Astrocyte of the spinal cord (primary cell): ENCODE measurements around the gene BTRC.
A peak's percentile ranks its signal among the peaks of the same experiment; 100 is the strongest.

Source experiments
- DNase-seq: peaks from one replicate; pipeline ENCODE4 v3.0.0; 2011; ENCODE audit warnings: low read depth, low spot score
- H3K4me3 ChIP-seq: 2 replicates; pipeline ENCODE4 v1.5.1; 2011; ENCODE audit warnings: low read depth, mild to moderate bottlenecking, low read length, moderate library complexity
- in situ Hi-C: cut with HindIII; loops from 2 replicates; pipeline ENCODE4 v1.10.0; 2017; ENCODE audit warnings: low sequenced_read_pairs
- TF ChIP-seq, protein P1 (sequence below): IDR thresholded peaks from 2 replicates; pipeline ENCODE4 v1.5.1; 2012; ENCODE audit warnings: low read depth, mild to moderate bottlenecking, low read length, inconsistent platforms

The BTRC gene

DNA sequence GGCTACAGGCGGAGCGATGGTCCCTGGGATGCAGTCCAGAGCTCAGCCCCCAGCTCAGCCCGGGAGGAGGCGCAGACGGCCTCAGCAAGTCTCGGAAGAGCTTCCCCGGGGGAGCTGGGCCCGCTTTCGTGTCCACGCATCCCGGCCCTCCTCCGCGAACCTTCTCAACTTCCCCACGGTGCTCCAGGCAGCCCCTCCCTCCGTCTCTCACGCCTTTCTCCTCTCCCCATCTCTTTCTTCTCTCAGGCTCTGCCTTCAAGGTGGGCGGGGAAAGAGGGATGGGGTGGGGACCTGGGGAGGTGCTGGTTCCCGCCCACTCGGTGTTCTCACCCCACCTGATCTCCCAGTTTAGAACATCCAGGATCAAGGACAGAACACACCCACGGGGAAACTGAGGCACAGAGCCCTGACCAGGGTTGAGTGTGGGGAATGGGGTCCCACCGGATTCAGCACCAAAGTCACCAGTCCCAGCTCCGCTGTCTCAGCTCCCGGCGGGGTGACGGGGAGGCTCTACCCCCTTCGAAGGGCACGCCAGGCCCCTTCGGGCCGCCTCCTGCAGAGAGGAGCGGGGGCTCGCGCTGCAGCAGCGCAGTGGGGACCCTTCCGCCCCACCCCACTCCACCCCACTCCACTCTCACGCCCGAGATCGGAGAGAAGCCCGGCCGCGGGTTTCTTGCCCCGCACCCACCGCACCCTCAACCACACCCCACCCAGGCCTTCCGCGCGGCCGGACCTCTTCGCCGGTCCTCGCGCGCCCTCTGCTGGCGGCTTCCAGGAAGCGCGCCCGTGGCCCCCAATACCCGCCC, 215.9 kb downstream of the BTRC start:
- DNase-seq: peak; percentile 67
- in situ Hi-C loops: no loop called here
- TF ChIP-seq, protein P1, sequence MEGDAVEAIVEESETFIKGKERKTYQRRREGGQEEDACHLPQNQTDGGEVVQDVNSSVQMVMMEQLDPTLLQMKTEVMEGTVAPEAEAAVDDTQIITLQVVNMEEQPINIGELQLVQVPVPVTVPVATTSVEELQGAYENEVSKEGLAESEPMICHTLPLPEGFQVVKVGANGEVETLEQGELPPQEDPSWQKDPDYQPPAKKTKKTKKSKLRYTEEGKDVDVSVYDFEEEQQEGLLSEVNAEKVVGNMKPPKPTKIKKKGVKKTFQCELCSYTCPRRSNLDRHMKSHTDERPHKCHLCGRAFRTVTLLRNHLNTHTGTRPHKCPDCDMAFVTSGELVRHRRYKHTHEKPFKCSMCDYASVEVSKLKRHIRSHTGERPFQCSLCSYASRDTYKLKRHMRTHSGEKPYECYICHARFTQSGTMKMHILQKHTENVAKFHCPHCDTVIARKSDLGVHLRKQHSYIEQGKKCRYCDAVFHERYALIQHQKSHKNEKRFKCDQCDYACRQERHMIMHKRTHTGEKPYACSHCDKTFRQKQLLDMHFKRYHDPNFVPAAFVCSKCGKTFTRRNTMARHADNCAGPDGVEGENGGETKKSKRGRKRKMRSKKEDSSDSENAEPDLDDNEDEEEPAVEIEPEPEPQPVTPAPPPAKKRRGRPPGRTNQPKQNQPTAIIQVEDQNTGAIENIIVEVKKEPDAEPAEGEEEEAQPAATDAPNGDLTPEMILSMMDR: peak; percentile 73
- peak overlapping the region; percentile 60 for H3K4me3 ChIP-seq

DNA sequence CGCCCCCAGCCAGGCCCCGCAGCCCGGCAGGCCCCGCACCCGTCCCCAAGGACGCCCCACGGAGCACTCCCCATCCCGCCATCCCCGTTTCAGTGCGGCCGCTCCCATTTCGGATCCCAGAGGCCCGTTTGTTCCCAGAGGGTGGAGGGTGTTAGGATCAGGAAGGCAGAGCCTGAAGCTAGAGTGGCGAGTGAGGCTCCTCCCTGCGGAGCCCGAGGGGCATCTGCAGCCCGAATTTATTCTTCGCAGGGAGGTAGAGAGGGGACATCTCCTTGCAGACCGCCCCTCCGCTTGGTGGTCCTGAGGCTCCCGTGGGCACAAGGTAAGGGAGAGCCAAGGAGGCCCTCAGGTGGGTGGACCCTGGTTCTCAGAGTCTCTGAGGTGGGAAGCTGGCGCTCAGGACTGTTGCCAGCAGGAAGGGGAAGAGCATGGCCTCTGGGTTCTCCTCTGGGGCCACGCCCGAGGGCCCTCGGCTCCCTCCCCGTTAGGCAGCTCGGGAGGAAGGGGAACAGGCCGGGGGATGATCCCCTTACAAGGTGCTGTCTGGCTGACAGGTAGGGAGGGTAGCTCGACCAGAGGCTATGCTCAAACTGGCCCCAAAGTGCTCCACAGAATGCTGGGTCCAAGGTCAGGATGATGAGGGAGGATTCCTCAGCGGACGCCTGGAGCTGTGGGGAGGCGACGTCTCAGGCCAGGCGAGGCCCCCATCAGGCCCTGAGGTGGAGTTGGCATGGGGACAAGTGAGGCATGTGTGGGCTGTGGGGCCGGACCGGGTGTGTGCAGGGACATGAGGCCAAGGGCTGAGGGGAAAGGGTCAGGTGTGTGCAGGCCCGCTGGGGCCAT, 216.7 kb downstream of the BTRC start:
- TF ChIP-seq, protein P1: no peak
- peak overlapping the region; percentile 60 for H3K4me3 ChIP-seq
- in situ Hi-C loops: no loop called here
- peak; percentile 15 for DNase-seq

DNA sequence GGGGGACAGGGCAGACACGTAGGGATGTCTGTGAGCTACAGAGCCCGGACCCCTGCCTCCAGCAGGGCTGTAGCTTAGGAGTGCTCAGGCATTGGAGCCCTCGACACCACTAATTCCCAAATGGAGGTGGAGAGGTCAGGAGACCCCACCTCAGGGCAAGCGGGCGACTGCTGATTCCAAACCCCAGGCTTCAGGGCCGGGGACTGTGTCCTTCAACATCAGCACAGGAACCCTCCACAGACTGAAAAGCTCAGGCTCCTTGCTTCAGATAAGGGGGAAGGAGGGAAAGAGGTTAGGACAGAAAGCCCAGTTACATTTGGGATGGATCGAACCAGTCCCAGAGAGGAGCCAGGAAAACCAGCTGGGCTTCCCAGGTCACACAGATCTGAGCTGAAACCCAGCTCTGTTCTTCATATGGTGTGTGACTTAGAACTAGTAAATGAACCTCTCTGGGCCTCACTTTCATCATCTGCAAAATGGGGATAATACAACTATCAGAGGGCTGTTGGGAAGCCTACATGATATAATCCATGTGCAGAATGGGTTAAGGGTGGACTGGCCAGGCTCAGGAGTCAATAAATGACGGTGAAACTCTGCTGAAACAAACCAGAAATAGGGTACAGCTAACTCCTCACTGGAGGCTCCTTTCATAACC, 217.4 kb downstream of the BTRC start:
- TF ChIP-seq, protein P1: no peak
- in situ Hi-C loops: no loop called here
- no peak for DNase-seq
- H3K4me3 ChIP-seq: no peak overlapping the region

DNA sequence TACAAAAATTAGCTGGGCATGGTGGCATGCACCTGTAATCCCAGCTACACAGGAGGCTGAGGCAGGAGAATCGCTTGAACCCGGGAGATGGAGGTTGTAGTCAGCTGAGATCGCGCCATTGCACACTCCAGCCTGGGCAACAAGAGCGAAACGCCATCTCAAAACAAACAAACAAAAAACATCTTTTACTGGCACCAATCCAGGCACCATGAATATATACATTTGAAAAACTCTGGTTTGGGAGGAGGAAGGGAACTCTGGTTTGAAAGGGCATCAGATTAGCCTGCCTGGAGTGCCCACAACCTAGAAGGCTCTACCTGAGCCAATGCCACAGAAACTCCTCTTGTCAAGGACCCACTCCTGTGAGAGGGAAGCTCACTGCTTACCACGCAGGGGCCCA, 218.2 kb downstream of the BTRC start:
- in situ Hi-C loops: no loop called here
- no peak for DNase-seq
- TF ChIP-seq, protein P1: no peak
- H3K4me3 ChIP-seq: no peak overlapping the region

DNA sequence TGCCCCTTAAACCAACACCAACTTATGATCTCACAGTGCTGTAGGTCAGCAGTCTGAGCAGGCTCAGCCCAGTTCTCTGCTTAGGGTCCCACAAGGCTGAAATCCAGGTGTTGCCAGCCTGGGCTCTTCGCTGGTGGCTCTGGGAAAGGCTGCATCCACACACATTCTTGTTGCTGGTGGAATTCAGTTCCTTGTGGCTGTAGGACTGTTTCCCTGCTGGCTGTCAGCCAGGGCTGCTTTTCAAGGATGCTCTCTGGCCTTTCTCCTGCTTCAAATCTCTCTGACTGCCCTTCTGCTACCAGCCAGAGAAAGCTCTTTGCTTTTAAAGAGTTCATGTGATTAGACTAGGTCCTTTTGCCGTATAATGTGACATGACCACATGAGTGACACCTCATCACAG, 218.8 kb downstream of the BTRC start:
- no peak for DNase-seq
- TF ChIP-seq, protein P1: no peak
- in situ Hi-C loops: no loop called here

More for the DNA sequence above, 218.8 kb downstream of the BTRC start:
- H3K4me3 ChIP-seq: no peak overlapping the region
